Measurements from ENCODE around the gene PDZRN3. TPM values are rescaled to one million over a fixed set of nuclear protein-coding genes. Genes with fewer than 3 reads are reported as not detected.

PDZRN3 gene
- total RNA-seq, 1 experiment from 2014 or later, result 5.9 TPM

GRCh38 chr3:73577704-73578103 is 47.0 kb downstream of the PDZRN3 start:
- no peak overlapping the region for H3K4me2 ChIP-seq (ENCODE audit: insufficient read depth, insufficient read length, low read length)
- H3K4me3 Mint-ChIP-seq, result no peak overlapping the region
- WGBS (ENCODE audit: extremely low coverage, insufficient read length, low lambda C conversion rate), result no CpG with 5 or more reads among the region's 5 CpGs
- H3K18ac ChIP-seq (ENCODE audit: insufficient read length, low read depth, low read length), result no peak overlapping the region
- no peak overlapping the region for H3K27ac ChIP-seq (ENCODE audit: insufficient read length, low read depth, low read length)
- no peak overlapping the region for H2AFZ ChIP-seq (ENCODE audit: low read length)
- H2BK15ac ChIP-seq (ENCODE audit: low read depth, low read length), result no peak overlapping the region
- H3K4ac ChIP-seq (ENCODE audit: low read depth, low read length), result no peak overlapping the region
- H3K9ac ChIP-seq (ENCODE audit: extremely low read depth, insufficient read length, low read length), result no peak overlapping the region
- no peak overlapping the region for H2BK20ac ChIP-seq (ENCODE audit: low read depth, low read length, poor library complexity, severe bottlenecking)
- H3K23me2 ChIP-seq (ENCODE audit: insufficient read length, low read depth, low read length, poor library complexity, severe bottlenecking), result no peaks in the 10 kb centered on the region
- DNase-seq, result no peak
- H3K27me3 ChIP-seq (ENCODE audit: insufficient read depth, low read length), result no peaks in the 10 kb centered on the region
- no peaks in the 10 kb centered on the region for H3K27me3 Mint-ChIP-seq (ENCODE audit: low read depth)
- no peak overlapping the region for H3T11ph ChIP-seq (ENCODE audit: low read length)
- no peaks in the 10 kb centered on the region for H3K4me1 ChIP-seq (ENCODE audit: insufficient read depth, low read length)
- H4K91ac ChIP-seq (ENCODE audit: insufficient read length, low read depth, low read length), result no peak overlapping the region
- peaks cover 0 to 4% (median 0%) of the 10 kb centered on the region in 3 experiments; a peak in 1 of 7 replicates for H3K36me3 Mint-ChIP-seq (ENCODE audit: insufficient read depth in 1 of 3, low read depth in 3 of 3)
- H4K5ac ChIP-seq (ENCODE audit: insufficient read length, low read depth, low read length), result no peak overlapping the region
- H4K20me1 ChIP-seq (ENCODE audit: control insufficient read depth, insufficient read depth, insufficient read length), result no peaks in the 10 kb centered on the region
- no peaks in the 10 kb centered on the region for H3K79me2 ChIP-seq (ENCODE audit: insufficient read depth, low read length)
- no peak overlapping the region for H3K56ac ChIP-seq (ENCODE audit: insufficient read length, low read depth, low read length)
- H2BK120ac ChIP-seq (ENCODE audit: low read depth, low read length, poor library complexity, severe bottlenecking), result no peak overlapping the region
- H3K4me1 Mint-ChIP-seq, result peaks cover 8 to 16% of the 10 kb centered on the region in 2 experiments
- no peak overlapping the region for H3K23ac ChIP-seq (ENCODE audit: insufficient read length, low read depth, low read length)
- H2BK12ac ChIP-seq (ENCODE audit: insufficient read length, low read depth, low read length), result no peak overlapping the region
- no peaks in the 10 kb centered on the region for H3K9me3 Mint-ChIP-seq
- H3K9me3 ChIP-seq (ENCODE audit: control insufficient read depth, low read depth, low read length), result no peaks in the 10 kb centered on the region
- H3K14ac ChIP-seq (ENCODE audit: insufficient read depth, low read length), result no peak overlapping the region
- H2BK5ac ChIP-seq (ENCODE audit: insufficient read length, low read length), result no peak overlapping the region
- H2AK5ac ChIP-seq (ENCODE audit: insufficient read length, low read length), result no peak overlapping the region
- TF ChIP-seq CTCF (conservative IDR thresholded peaks at IDR 0.05), result no peak
- no peak overlapping the region for H4K8ac ChIP-seq (replicated peaks; ENCODE audit: insufficient read length, low read depth, low read length)
- H3K27ac Mint-ChIP-seq, result no peak overlapping the region
- H3K79me1 ChIP-seq (ENCODE audit: insufficient read depth, low read depth, low read length, poor library complexity, severe bottlenecking), result no peaks in the 10 kb centered on the region

Data from H9 (cell line).